Dedifferentiated amniotic fluid mesenchymal stem cell (primary cell): ENCODE measurements around the gene SPAG6.
"Not testable (repeated sequence)": the region's sequence is repeated elsewhere in the genome, so short reads cannot be mapped to it uniquely, and the experiment has no call there.

Experiments
- DNase-seq: peaks from one replicate; pipeline ENCODE4 v3.0.0-alpha.2; 2016; ENCODE audit errors: extremely low spot score

SPAG6 gene

DNA sequence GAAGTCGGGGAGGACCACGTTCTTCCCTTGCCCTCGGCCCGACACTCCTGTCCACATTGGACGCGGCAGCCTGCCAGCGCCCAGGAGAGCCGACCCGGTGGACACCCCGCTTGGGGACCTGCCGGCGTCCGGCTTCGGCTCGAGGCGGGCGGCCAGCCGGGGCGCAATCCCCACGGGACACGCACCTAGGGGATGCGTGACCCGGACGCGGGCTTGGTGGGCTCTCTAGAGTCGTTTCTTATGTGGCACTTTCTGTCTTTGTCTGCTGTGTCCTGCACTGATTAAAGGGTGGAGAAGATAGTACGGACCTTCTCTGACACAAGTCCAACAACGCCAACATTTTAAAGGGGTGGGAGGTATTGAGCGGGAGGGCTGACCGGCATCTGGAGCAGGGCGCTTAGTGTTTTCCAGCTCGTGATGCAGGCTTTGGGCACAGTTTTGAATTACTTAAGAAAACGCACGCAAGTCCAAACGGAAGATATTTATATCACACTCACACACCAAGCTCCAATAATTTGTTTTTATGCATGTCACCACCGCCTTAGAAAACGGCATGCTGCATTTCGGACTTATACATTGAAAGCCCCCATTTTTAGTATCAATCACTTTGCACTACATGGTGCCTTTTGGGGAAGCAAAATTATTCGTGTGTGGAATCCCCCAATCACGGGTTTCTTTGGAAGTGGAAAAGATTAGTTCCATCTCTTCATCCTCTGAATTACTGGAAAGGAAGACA lies 3.9 kb upstream of the SPAG6 start:
- no peak for DNase-seq

DNA sequence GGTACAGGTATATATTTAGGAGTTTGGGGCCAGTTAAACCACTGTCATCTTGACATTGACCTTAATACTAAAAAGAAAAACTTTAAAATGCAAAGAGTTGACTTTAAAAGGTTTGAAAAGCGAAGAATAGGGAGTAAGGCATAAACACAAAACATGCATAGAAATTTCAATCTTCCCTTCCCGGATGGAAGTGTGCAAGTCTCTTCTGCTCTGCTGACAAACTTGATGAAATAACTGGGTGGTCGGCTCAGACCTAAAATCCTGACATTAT lies 3.4 kb upstream of the SPAG6 start:
- DNase-seq: no peak

DNA sequence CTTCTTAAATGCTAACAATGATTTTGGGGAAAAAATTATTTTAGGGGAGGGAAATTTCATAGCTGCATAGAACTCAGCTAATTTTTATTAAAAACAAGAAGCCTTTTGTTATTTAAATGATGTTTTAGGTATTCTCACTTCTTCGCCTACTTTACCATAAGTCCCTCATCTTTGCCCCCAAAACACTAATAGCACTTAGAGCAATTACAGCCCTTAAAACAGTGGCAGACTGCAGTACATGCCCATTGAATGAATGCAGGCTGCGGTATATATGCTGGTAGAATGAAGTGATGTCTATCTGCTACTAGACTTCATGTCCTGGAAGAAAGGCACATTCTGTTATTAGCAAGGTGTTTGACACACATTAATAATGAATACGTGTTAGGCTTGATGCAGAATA lies 2.9 kb upstream of the SPAG6 start:
- DNase-seq: no peak

DNA sequence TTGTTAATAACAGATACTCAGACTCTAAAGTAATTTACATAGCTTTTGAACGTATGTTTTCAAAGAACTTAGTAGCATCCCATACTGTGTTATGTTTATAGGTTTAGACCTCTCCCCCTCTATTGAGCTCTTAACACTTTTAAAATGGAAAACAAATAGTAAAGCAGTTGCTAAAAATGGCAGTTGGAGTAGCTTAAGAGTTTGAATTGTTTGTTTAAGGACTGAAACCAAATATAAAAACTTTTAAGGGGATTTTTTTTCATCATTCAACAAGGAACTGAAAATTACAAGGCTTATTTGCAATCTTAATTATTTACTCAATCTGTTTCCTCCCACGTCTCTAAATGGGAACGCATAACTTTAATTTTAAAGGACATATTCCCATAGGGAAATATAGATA lies 1.6 kb upstream of the SPAG6 start:
- DNase-seq: no peak

DNA sequence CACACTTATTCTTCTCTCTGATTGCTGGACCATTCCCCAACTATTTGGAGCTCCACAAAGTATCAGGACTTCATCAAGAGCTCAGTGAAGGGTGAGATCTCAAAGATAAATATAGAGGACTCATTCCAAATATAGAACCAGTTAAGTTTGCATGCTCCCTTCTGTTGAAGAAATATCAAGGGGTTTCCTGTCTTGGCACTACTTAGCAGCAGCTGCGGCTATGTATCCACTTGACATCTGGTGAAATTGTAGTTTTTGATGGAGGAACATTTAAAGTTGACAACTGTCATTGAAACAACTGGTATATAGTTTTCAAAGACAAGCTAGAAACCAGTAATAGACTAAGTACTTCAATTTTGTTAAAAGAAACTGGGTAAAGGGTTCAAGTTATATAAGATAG lies 1.0 kb upstream of the SPAG6 start:
- no peak for DNase-seq

DNA sequence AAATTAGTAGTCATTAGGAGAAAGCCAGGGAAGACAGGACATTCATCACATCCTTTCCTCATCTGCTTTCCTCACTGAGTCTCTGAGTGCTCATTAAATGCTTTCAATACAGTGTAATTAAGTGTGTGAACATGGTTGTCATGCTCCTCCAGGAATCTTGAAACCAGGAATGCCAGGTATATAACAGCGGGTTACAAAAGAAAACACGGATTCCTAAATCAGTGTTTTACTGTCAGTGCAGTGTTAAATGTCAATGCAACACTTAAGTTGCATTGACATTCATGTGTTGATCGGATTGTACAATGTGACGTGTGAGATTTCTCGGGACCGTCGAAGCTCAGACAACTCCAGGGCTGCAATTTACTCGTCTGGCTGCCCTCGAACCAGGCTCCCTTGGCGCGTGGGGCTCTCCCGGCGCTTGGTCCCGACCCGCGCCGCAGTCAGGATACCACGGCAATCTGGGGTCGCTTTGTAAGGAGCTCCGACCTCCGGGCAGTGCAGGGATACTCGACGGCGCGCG lies 455 bp upstream of the SPAG6 start:
- no peak for DNase-seq

DNA sequence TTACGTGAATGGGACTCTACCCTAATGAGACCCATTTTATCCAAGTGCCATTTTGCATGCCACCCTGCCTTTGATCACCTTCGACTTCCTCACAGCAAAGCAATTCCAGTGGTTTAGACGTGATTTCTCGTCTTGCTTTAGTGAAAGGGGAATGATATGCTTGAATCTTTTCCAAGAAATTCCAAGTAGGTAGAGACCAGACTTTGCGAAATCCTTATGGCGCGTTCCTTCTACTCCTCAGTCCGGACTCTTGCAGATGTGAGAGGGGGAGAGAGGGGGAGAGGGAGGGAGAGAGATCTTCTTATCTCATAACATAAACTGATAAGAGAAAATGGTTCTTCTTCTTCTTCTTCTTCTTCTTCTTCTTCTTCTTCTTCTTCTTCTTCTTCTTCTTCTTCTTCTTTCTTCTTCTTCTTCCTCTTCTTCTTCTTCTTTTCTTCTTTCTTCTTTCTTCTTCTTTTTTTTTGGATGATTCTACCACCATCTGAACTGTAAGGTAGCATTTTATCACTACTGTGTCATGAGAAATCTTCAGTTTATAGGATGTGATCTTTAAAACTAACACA lies 883 bp downstream of the SPAG6 start:
- DNase-seq: no peak

DNA sequence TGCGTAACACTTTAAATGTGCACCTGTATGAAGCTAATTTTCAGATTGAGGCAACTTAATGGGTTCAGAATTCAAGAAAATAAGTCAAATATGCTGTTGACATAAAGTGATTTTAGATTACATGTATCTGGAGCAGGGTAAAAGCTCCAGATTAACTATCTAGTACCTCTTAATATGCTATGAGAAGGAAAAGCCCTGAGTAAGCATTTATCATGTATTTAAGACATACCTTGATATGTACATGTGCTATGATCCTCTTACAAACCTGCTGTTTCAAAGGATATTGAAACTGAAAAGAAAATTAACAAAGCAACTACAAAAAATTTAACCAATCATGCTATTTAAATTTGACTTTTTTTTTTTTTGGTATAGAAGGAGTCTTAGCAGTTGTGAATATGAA lies 4.5 kb downstream of the SPAG6 start:
- DNase-seq: no peak

DNA sequence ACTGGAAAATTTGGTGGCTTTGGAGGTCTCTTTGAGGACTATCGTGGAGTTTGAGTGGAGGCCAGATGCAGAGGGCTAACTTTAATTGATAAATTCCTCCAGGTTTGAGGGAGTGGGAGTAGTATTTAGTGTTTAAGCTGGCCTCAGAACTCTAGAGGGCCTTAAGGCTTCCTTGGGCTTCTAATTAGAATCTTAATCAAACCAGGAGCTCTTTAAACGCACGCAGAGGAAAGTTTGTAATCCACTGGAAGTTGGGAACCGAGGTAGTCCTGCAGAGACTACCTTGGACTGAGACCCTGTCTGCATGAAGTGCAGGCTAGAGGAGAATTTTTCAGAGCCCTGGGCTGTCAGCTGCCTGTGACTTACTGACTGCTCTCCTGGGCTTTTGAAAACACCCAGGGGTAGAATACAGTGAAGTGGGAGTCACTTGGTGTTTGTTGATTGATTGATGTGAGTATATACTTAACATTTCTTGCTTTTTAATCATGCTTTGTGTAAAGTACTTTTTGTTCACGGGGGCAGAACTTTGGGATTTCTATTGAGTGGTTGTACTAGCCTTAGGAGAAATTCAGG lies 5.9 kb downstream of the SPAG6 start:
- no peak for DNase-seq

DNA sequence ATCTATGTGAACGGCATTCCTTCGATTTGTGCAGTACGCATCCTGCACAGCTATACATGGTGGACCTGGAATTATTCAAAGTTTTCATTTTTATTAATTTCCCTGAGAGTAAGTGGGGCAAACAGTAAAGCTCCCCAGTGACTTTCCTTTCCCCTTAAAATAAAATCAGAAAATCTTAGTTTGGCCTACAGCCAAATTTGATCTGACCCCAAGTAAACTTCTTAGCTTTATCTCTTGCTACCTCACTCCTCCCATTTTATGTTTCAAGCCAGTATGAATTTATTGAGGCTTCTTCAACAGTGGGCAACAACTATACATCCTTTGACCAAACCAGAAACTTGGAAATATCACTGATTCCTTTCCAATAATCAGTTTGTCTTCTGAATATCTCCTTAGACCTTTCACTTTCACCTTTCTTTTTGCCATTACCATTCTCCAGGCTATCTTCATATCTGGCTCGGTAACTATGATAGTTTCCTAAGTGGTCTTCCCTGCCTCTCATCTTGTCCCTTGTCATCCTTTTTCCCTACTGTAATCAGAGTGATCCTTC lies 11.1 kb downstream of the SPAG6 start:
- no peak for DNase-seq

DNA sequence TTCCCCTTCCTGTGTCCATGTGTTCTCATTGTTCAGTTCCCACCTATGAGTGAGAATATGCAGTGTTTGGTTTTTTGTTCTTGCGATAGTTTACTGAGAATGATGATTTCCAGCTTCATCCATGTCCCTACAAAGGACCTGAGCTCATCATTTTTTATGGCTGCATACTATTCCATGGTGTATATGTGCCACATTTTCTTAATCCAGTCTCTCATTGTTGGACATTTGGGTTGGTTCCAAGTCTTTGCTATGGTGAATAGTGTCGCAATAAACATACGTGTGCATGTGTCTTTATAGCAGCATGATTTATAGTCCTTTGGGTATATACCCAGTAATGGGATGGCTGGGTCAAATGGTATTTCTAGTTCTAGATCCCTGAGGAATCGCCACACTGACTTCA lies 12.5 kb downstream of the SPAG6 start:
- not testable (repeated sequence) for DNase-seq

DNA sequence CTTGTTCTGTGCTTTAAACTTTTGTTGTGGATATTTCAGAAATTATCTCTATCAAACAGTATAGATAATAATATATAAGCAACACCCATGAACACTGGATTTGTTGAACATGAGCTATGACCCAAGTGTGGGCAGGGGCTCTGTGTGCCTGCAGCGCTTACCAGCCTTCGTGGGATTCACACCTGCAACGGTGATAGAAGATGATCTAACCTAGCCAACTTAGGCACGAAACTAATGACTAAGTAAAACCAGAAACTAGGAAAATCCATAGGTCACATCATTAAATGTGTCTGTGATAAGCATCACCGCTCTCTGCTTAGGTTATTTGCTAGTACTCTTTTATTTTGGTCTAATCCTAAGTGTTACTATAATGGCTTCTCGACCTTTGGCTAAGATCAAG lies 18.0 kb downstream of the SPAG6 start:
- no peak for DNase-seq

DNA sequence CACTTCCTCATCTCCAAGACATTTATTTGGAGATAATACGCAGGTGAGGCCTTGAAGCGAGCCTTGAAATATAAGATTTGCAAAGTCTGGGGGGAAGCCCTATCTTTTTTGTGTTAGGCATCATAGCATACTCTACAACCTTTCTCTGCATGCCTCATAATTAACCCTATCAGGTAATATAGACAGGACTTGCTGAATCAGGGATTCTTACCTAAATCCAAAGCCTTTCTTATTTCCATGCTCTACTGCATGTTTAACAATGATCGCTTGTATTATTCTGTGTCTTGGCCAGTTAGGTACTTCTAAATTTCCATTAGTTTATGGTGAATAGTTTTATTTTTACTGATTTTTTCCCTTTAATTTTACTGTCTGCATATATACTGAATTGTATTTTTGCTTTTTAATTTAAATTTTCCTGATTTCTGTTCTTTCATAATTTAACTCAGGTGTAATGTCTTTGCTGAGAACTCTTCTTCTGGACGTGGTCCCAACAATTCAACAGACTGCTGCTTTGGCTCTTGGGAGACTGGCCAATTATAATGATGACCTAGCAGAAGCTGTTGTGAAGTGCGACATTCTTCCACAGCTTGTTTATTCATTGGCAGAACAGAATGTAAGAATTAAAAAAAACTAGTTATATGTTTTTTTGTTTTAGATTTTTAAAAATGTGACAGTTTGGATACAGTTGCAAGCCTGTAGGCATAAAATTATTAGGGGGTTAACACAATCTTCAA lies 19.3 kb downstream of the SPAG6 start:
- DNase-seq: no peak

DNA sequence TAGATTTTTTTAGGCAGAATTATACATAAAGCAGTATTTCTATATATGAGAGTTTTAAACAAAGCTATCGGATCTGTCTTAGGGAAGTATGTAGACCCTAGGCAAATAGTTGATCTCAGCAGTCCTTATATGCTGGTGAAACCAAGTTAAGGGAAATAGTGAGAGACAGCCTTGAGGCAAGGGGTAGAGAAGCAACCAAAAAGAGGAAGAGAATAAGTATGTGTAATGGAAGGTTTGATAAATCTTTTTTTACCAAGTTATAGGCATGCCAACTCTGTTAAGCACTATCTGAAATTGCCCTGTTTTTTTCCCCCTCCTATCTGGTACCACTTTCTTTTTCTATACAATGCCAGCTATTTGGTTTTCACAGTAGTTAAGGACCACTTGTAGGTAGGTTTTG lies 19.9 kb downstream of the SPAG6 start:
- DNase-seq: no peak

DNA sequence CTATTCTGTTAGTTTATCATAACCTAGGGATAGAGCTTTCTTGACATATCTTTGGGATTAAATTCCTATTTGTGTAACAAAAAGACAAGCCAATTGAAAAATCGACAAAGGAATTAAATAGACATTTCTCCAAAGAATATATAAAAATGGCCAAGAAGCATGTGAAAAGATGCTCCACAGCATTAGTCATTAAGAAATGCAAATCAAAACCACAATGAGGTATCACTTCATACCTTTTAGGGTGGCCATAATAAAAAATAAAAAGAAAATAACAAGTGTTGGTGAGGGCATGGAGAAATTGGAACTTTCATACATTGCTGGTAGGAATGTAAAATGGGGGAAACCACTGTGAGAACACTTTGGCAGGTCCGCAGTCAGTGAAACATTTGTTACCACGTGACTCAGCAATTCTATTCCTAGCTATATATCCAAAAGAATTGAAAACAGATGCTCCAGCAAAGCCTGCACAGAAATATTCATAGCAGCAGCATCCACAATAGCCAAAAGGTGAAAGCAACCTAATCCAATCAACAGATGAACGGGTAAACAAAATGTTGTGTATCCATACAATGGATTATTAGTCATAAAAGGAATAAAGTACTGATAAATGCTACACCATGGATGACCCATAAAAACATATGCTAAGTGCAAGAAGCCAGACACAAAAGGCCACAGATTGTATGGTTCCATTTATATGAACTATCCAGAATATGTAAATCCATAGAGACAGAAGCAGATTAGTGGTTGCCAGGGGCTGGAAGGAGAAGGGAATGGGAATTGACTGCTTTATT lies 20.5 kb downstream of the SPAG6 start:
- no peak for DNase-seq

DNA sequence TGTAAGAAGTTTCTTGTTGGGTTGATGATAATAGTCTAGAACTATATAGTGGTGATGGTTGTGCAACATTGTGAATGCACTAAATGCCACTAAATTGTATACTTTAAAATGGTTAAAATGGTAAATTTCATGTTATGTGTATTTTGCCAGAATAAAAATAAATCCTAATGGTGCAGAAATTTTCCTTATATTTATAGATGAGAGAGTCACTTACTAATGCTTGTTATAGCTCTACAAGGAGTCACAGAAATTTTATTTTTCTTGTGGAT lies 21.1 kb downstream of the SPAG6 start:
- no peak for DNase-seq

DNA sequence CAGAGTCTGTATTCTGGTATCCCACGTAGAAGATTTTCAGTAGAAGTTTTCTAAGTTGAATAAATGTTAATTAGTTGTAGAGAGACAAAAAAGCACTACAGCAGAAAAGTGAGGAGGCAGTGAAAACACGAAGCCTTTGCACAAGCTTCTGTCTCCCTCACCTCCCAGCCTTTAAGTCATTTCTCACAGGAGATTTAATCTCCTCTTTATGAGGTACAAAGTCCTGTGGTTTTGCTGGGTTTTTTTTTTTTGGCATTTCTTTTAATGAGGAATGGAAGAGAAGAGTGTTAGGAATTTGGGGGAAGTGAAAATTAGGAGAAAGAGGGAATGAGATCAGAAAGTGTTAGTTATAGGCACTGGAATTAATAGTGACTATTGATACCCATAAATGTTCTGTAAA lies 21.5 kb downstream of the SPAG6 start:
- no peak for DNase-seq

DNA sequence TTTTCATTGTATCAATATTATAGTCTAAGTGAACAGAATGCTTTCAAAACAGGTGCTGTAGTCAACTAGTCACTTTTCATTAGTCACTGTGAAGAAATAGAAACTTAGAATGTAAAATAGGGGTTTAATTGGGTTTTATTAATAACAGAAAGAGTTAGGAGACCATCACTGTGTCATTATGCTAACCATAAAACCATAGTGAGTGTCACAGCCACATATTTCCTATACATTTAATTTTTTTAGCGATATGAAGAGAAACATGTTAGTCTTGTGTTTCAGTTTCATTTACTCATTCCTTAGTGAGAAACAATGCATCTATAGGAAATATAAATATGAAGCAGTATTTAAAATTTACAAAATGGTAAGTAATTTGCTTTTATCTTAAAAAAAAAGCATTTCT lies 22.2 kb downstream of the SPAG6 start:
- DNase-seq: no peak

DNA sequence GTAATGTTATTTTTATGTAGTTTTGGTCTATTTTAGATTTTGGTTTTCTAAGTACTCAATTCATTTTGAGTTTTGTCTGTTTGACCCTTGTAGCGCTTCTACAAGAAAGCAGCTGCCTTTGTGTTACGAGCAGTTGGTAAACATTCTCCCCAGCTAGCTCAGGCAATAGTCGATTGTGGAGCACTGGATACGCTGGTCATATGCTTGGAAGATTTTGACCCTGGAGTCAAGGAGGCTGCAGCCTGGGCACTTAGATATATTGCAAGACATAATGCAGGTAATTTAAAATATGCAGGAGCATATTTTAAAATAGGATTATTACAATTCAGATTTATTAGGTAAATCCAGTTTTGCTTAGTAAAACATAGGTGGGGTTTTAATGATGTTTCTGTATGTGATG lies 23.1 kb downstream of the SPAG6 start:
- DNase-seq: no peak

DNA sequence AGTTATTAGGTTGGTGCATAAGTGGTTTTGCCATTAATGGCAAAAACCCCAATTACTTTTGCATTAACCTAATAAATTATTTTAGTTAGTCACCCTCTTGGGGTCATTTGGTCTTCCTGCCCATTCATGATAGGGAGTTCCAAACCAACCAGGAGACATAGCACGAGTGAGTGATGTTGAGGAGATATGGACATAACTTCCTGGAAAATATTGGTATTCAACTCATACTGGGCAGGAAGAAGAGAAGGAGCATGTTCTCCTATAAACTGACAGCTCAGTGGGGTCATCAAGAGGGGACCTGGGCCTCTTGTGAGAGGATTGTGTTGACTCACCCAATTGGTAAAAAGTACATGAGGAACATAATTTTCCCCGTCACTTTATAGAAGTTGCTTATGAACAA lies 23.7 kb downstream of the SPAG6 start:
- DNase-seq: no peak

DNA sequence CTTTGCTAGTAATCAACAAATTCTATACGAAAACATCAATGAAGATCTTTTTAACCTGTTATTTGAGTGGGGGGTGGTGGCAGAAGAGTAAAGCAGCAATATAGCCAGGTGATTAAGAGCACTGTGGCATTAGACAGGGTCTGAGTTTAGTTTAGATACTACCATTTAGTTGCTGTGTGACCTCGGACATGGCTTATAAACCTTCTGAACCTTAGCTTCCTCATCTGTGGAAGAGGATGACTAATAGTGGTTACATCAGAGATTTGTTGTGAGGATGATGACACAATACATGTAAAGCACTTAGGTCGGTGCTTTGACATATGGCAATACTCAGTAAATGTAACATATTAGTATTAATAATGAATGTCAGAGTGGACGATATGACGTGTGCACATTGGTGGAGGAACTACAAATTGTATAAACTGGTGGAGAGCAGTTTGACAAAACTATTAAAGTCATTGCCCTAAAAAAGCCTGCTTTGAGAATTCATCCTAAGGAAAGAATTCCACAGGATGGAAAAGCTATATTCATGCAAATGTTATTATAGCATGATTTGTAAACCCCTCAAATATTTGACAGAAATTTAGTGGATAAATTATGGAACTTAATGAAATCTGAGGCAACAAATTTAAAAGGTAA lies 24.3 kb downstream of the SPAG6 start:
- no peak for DNase-seq

DNA sequence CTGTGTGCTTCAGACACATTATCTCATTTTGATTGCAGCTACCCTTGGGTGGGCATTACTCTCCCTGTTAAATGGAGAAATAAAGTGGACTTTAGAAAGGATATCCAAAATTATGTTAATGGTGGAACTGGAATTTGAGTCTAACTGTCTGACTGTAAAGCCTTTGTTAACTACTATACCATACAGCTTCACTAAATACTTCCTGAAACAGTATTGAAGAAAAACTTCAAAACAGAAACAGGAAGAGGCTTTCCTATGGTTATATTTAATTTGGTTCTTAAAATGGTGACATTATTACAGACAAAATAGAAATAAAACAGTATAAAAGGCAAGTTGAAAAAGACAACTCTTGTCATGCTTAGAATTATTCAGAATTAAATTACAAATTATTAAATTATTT lies 25.0 kb downstream of the SPAG6 start:
- no peak for DNase-seq
